SIG-M5 (cell line): ENCODE measurements around the gene PAPPA.

ENCODE experiments used
- DNase-seq: peaks from one replicate; lab custom pipeline; 2025; lab: John Stamatoyannopoulos, UW

PAPPA gene

GRCh38 chr9:116153765-116154333 lies at the start of gene PAPPA:
PAPPA (plus strand) TSS chr9:116153791; CDS start chr9:116154173, 382 bp downstream.
- no peak for DNase-seq

GRCh38 chr9:116103976-116104820 lies 49.4 kb upstream of the PAPPA start:
- DNase-seq = no peak

- DNase-seq = no peak
Measured at GRCh38 chr9:116112236-116112635, 41.4 kb upstream of the PAPPA start.

GRCh38 chr9:116115761-116116353 lies 37.7 kb upstream of the PAPPA start:
- DNase-seq = no peak

GRCh38 chr9:116116393-116116792 lies 37.2 kb upstream of the PAPPA start:
- DNase-seq = no peak

GRCh38 chr9:116123171-116123570 lies 30.4 kb upstream of the PAPPA start:
- no peak for DNase-seq

- DNase-seq = no peak
Measured at GRCh38 chr9:116124472-116125040, 29.0 kb upstream of the PAPPA start.

- DNase-seq = no peak
Measured at GRCh38 chr9:116133163-116133562, 20.4 kb upstream of the PAPPA start.

GRCh38 chr9:116134975-116135374 lies 18.6 kb upstream of the PAPPA start:
- DNase-seq = no peak

GRCh38 chr9:116137010-116137409 lies 16.6 kb upstream of the PAPPA start:
- no peak for DNase-seq

GRCh38 chr9:116137581-116137980 lies 16.0 kb upstream of the PAPPA start:
- DNase-seq = no peak

- no peak for DNase-seq
Measured at GRCh38 chr9:116141864-116142561, 11.6 kb upstream of the PAPPA start.

- no peak for DNase-seq
Measured at GRCh38 chr9:116142706-116143492, 10.7 kb upstream of the PAPPA start.

GRCh38 chr9:116144038-116144437 lies 9.6 kb upstream of the PAPPA start:
- no peak for DNase-seq

GRCh38 chr9:116144555-116144954 lies 9.0 kb upstream of the PAPPA start:
- no peak for DNase-seq

- DNase-seq = no peak
Measured at GRCh38 chr9:116145036-116145435, 8.6 kb upstream of the PAPPA start.

- DNase-seq = no peak
Measured at GRCh38 chr9:116147821-116148220, 5.8 kb upstream of the PAPPA start.

GRCh38 chr9:116149844-116150243 lies 3.7 kb upstream of the PAPPA start:
- DNase-seq = no peak

GRCh38 chr9:116151199-116151598 lies 2.4 kb upstream of the PAPPA start:
- DNase-seq = no peak

- DNase-seq = no peak
Measured at GRCh38 chr9:116151966-116152381, 1.6 kb upstream of the PAPPA start.

GRCh38 chr9:116152390-116152789 lies 1.2 kb upstream of the PAPPA start:
- DNase-seq = no peak
